Measurements from ENCODE around the gene ROR1.

- no peak for TF ChIP-seq CTCF (IDR thresholded peaks at IDR 0.05)
- TF ChIP-seq POLR2A (IDR thresholded peaks at IDR 0.05) = no peak
Measured at GRCh38 chr1:64033667-64034220, 259.9 kb downstream of the ROR1 start.

All from uterus (tissue), 2 donors.